ENCODE data around the gene MAEL.

DNA sequence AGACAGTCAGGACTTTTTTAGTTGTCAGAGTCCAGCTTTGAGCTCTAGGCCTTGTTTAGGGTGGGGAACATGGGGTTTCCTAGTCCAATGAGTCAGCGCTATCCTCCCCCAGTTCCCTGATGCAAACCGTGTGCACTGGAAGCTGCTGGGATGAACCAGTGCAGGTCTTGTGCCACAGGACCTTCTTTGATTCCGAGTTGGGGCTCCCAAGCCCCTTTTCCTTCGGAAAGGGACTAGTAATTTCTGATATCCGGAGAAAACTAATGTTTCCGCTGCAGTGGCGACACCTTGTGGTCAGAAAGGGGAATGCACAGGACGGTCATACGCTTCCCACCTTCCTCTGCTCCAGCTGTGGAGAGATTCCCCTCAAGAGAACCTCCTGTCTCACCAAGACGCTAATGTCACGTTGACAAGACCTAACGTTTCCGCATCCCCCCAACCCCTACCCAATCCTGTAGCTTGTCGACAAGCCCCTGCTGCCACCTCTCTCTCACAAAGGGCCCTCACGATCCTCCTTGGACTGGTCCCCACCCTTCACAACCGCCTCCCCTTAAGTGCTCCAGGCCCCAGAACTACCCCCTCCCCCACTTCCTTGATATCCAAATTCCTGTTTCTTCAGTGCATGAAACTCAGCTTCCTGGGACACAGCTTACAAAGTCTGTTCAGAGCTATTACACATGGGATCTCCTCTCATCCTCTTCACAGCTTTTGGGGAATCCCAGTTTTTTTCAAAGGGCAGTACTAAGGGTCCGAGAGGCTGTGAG, 70.1 kb downstream of the MAEL start:
- TF ChIP-seq CTCF (conservative IDR thresholded peaks at IDR 0.05; ENCODE audit: low read depth in 2 of 2) (peak; percentile 92 to 95), POLR2AphosphoS5 (IDR thresholded peaks at IDR 0.05; ENCODE audit: low read depth) (no peak)
- TF ChIP-seq, protein P1, sequence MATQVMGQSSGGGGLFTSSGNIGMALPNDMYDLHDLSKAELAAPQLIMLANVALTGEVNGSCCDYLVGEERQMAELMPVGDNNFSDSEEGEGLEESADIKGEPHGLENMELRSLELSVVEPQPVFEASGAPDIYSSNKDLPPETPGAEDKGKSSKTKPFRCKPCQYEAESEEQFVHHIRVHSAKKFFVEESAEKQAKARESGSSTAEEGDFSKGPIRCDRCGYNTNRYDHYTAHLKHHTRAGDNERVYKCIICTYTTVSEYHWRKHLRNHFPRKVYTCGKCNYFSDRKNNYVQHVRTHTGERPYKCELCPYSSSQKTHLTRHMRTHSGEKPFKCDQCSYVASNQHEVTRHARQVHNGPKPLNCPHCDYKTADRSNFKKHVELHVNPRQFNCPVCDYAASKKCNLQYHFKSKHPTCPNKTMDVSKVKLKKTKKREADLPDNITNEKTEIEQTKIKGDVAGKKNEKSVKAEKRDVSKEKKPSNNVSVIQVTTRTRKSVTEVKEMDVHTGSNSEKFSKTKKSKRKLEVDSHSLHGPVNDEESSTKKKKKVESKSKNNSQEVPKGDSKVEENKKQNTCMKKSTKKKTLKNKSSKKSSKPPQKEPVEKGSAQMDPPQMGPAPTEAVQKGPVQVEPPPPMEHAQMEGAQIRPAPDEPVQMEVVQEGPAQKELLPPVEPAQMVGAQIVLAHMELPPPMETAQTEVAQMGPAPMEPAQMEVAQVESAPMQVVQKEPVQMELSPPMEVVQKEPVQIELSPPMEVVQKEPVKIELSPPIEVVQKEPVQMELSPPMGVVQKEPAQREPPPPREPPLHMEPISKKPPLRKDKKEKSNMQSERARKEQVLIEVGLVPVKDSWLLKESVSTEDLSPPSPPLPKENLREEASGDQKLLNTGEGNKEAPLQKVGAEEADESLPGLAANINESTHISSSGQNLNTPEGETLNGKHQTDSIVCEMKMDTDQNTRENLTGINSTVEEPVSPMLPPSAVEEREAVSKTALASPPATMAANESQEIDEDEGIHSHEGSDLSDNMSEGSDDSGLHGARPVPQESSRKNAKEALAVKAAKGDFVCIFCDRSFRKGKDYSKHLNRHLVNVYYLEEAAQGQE (IDR thresholded peaks at IDR 0.05; ENCODE audit: unreplicated experiment) = no peak
